ENCODE data around the gene MID1IP1. TPM values are rescaled to one million over a fixed set of nuclear protein-coding genes. Genes with fewer than 3 reads are reported as not detected.

The MID1IP1 gene
- total and polyA plus RNA-seq, 2 of the 8 experiments (the other 6 are each of a cell fraction or from before 2014, with no cell fraction given), result 118 to 128 TPM

- TF ChIP-seq SUZ12 (IDR thresholded peaks at IDR 0.05; ENCODE audit: low read length) (no peak), NANOG (IDR thresholded peaks at IDR 0.05; ENCODE audit: insufficient read depth, low read depth, low read length, poor library complexity, severe bottlenecking) (no peak), EGR1 (IDR thresholded peaks at IDR 0.05; ENCODE audit: borderline replicate concordance, low read depth, low read length) (no peak), RXRA (IDR thresholded peaks at IDR 0.05; ENCODE audit: insufficient read depth, low read depth, low read length) (no peak)
Observed at GRCh38 chrX:38847903-38848230, 46.6 kb downstream of the MID1IP1 start (continued).
